ENCODE measurements around the gene HAPSTR1. TPM values are rescaled to one million over a fixed set of nuclear protein-coding genes. Genes with fewer than 3 reads are reported as not detected.
A peak's percentile ranks its signal among the peaks of the same experiment; 100 is the strongest.
"Not testable (repeated sequence)": the region's sequence is repeated elsewhere in the genome, so short reads cannot be mapped to it uniquely, and the experiment has no call there.

The HAPSTR1 gene
- 36.7 and 56.3 TPM in 2 replicates for total RNA-seq (2014; rRNA removed; shearing (Covaris generic))

- DNase-seq (ENCODE audit: low spot score), result peak; percentile 100
- in situ Hi-C loops (cut with HindIII; ENCODE audit: low sequenced_read_pairs), result no loop called here
Observed at GRCh38 chr16:9090960-9091866, at the start of gene HAPSTR1. TSS of gene HAPSTR1 (plus strand) at chr16:9091644. CDS start at chr16:9092045, 401 bp downstream.

- in situ Hi-C loops (cut with HindIII; ENCODE audit: low sequenced_read_pairs), result no loop called here
- no peak for DNase-seq (ENCODE audit: low spot score)
Observed at GRCh38 chr16:9042533-9042932, 48.9 kb upstream of the HAPSTR1 start.

- in situ Hi-C loops (cut with HindIII; ENCODE audit: low sequenced_read_pairs), result no loop called here
- no peak for DNase-seq (ENCODE audit: low spot score)
Observed at GRCh38 chr16:9042964-9043680, 48.3 kb upstream of the HAPSTR1 start.

- in situ Hi-C loops (cut with HindIII; ENCODE audit: low sequenced_read_pairs); DNase-seq (ENCODE audit: low spot score): not testable (repeated sequence)
Observed at GRCh38 chr16:9045562-9045961, 45.9 kb upstream of the HAPSTR1 start.

- in situ Hi-C loops (cut with HindIII; ENCODE audit: low sequenced_read_pairs), result no loop called here
- DNase-seq (ENCODE audit: low spot score), result no peak
Observed at GRCh38 chr16:9046667-9047055, 44.8 kb upstream of the HAPSTR1 start.

- in situ Hi-C loops (cut with HindIII; ENCODE audit: low sequenced_read_pairs), result no loop called here
Observed at GRCh38 chr16:9047689-9048301, 43.6 kb upstream of the HAPSTR1 start.

GRCh38 chr16:9048302-9048700 is 43.1 kb upstream of the HAPSTR1 start:
- in situ Hi-C loops (cut with HindIII; ENCODE audit: low sequenced_read_pairs), result no loop called here

More at GRCh38 chr16:9047689-9048301, 43.6 kb upstream of the HAPSTR1 start:
- peak; percentile 81 for DNase-seq (ENCODE audit: low spot score)

GRCh38 chr16:9049241-9049640 is 42.2 kb upstream of the HAPSTR1 start:
- no peak for DNase-seq (ENCODE audit: low spot score)
- in situ Hi-C loops (cut with HindIII; ENCODE audit: low sequenced_read_pairs), result no loop called here

More at GRCh38 chr16:9048302-9048700, 43.1 kb upstream of the HAPSTR1 start:
- DNase-seq (ENCODE audit: low spot score), result no peak

- no peak for DNase-seq (ENCODE audit: low spot score)
- in situ Hi-C loops (cut with HindIII; ENCODE audit: low sequenced_read_pairs), result no loop called here
Observed at GRCh38 chr16:9050102-9050830, 41.2 kb upstream of the HAPSTR1 start.

GRCh38 chr16:9053006-9053601 is 38.3 kb upstream of the HAPSTR1 start:
- in situ Hi-C loops (cut with HindIII; ENCODE audit: low sequenced_read_pairs), result no loop called here
- DNase-seq (ENCODE audit: low spot score), result peak; percentile 65

- no peak for DNase-seq (ENCODE audit: low spot score)
- in situ Hi-C loops (cut with HindIII; ENCODE audit: low sequenced_read_pairs), result no loop called here
Observed at GRCh38 chr16:9054460-9054859, 37.0 kb upstream of the HAPSTR1 start.

GRCh38 chr16:9055115-9055514 is 36.3 kb upstream of the HAPSTR1 start:
- no peak for DNase-seq (ENCODE audit: low spot score)
- in situ Hi-C loops (cut with HindIII; ENCODE audit: low sequenced_read_pairs), result no loop called here

- no peak for DNase-seq (ENCODE audit: low spot score)
- in situ Hi-C loops (cut with HindIII; ENCODE audit: low sequenced_read_pairs), result no loop called here
Observed at GRCh38 chr16:9055661-9056060, 35.8 kb upstream of the HAPSTR1 start.

GRCh38 chr16:9056061-9056460 is 35.4 kb upstream of the HAPSTR1 start:
- in situ Hi-C loops (cut with HindIII; ENCODE audit: low sequenced_read_pairs), result no loop called here

GRCh38 chr16:9058211-9058610 is 33.2 kb upstream of the HAPSTR1 start:
- in situ Hi-C loops (cut with HindIII; ENCODE audit: low sequenced_read_pairs), result no loop called here
- no peak for DNase-seq (ENCODE audit: low spot score)

More at GRCh38 chr16:9056061-9056460, 35.4 kb upstream of the HAPSTR1 start:
- no peak for DNase-seq (ENCODE audit: low spot score)

- in situ Hi-C loops (cut with HindIII; ENCODE audit: low sequenced_read_pairs), result no loop called here
- DNase-seq (ENCODE audit: low spot score), result no peak
Observed at GRCh38 chr16:9060225-9060624, 31.2 kb upstream of the HAPSTR1 start.

GRCh38 chr16:9061358-9061813 is 30.1 kb upstream of the HAPSTR1 start:
- no peak for DNase-seq (ENCODE audit: low spot score)
- in situ Hi-C loops (cut with HindIII; ENCODE audit: low sequenced_read_pairs), result no loop called here

GRCh38 chr16:9062301-9062700 is 29.1 kb upstream of the HAPSTR1 start:
- in situ Hi-C loops (cut with HindIII; ENCODE audit: low sequenced_read_pairs), result no loop called here
- DNase-seq (ENCODE audit: low spot score), result peak; percentile 55

- DNase-seq (ENCODE audit: low spot score), result no peak
- in situ Hi-C loops (cut with HindIII; ENCODE audit: low sequenced_read_pairs), result no loop called here
Observed at GRCh38 chr16:9065077-9065476, 26.4 kb upstream of the HAPSTR1 start.
